Testis (tissue), 3 donors: ENCODE data around the gene PIP4K2A. TPM values are rescaled to one million over a fixed set of nuclear protein-coding genes. Genes with fewer than 3 reads are reported as not detected.

Experiments used
- DNase-seq: peaks from one replicate; pipeline ENCODE4 v3.0.0-alpha.2; 2019
- H3K27ac ChIP-seq, 2 donors: fragments of 200-600 bp; sonication (generic); one replicate each; pipeline ENCODE4 v1.5.1; 2019
- H3K27me3 ChIP-seq: fragments of 200-600 bp; sonication (generic); one replicate; pipeline ENCODE4 v1.5.1; 2019
- H3K36me3 ChIP-seq: fragments of 200-600 bp; sonication (generic); one replicate; pipeline ENCODE4 v1.5.1; 2017; ENCODE audit warnings: low read depth; ENCODE audit errors: missing control alignments
- H3K4me1 ChIP-seq: fragments of 200-600 bp; sonication (generic); one replicate; pipeline ENCODE4 v1.5.1; 2019
- H3K4me3 ChIP-seq, 2 donors: fragments of 200-600 bp; sonication (generic); one replicate each; pipeline ENCODE4 v1.5.1; 2017 to 2019
- H3K9me3 ChIP-seq: fragments of 200-600 bp; sonication (generic); one replicate; pipeline ENCODE4 v1.5.1; 2017
- POLR2A ChIP-seq: fragments of 450-650 bp; IDR thresholded peaks from one replicate; pipeline ENCODE4 v1.6.1; 2017; ENCODE audit warnings: antibody characterized with exemption, mild to moderate bottlenecking, moderate library complexity
- WGBS, 2 donors: methylation state at CpG; one replicate each; pipeline ENCODE4 v1.1.5; 2018; 5-methylcytosine and 5-hydroxymethylcytosine counted together
- intact Hi-C: fragments of 100-400 bp; cut with DNase I; formaldehyde crosslinking; loops from one replicate; pipeline ENCODE4 v1.15.1; 2023; ENCODE audit warnings: low total_unique reads
- polyA plus RNA-seq: library from polyadenylated mRNA; stranded (reverse); fragments of 350-450 nt; fragmentation: Illumina TruSeq; extraction: RNeasy Lipid Tissue Mini Kit (QIAGEN cat#74804); gene quantifications from one replicate; pipeline ENCODE4 v1.2.3, GENCODE V29; 2014; ENCODE audit warnings: low read depth, low replicate concordance; ENCODE audit not compliant: insufficient read depth
- total RNA-seq, 2 donors: library from RNA; depleted of rRNA; stranded (reverse); fragments of >200 nt; gene quantifications; one replicate each; pipeline ENCODE4 v1.2.3, GENCODE V29; 2016
- TF ChIP-seq, protein P1 (sequence below), 3 experiments: fragments of 450-650 bp in 2 of 3; fragments of 200-600 bp in 1 of 3; sonication (generic) in 1 of 3; IDR thresholded peaks; one replicate each; pipeline ENCODE4 v1.5.1; 2016 to 2019; ENCODE audit warnings: antibody characterized with exemption in 3 of 3, mild to moderate bottlenecking in 2 of 3, moderate library complexity in 1 of 3

The PIP4K2A gene
- total and polyA plus RNA-seq, 3 donors from 2014 or later = 12.6 to 26.0 (median 15.8) TPM

- intact Hi-C loops = no loop called here
- no peaks in the 10 kb centered on the region for H3K9me3 ChIP-seq
- no peak for TF ChIP-seq POLR2A
- TF ChIP-seq, protein P1, sequence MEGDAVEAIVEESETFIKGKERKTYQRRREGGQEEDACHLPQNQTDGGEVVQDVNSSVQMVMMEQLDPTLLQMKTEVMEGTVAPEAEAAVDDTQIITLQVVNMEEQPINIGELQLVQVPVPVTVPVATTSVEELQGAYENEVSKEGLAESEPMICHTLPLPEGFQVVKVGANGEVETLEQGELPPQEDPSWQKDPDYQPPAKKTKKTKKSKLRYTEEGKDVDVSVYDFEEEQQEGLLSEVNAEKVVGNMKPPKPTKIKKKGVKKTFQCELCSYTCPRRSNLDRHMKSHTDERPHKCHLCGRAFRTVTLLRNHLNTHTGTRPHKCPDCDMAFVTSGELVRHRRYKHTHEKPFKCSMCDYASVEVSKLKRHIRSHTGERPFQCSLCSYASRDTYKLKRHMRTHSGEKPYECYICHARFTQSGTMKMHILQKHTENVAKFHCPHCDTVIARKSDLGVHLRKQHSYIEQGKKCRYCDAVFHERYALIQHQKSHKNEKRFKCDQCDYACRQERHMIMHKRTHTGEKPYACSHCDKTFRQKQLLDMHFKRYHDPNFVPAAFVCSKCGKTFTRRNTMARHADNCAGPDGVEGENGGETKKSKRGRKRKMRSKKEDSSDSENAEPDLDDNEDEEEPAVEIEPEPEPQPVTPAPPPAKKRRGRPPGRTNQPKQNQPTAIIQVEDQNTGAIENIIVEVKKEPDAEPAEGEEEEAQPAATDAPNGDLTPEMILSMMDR (IDR thresholded peaks at IDR 0.05) = no peak
- no peak for DNase-seq
- no peaks in the 10 kb centered on the region for H3K4me1 ChIP-seq
- no peaks in the 10 kb centered on the region for H3K27me3 ChIP-seq
- H3K4me3 ChIP-seq = no peak overlapping the region
- WGBS, 2 donors = 67 to 88% methylated on average over 2 of the region's 2 CpGs
- H3K36me3 ChIP-seq = no peaks in the 10 kb centered on the region
- H3K27ac ChIP-seq = no peak overlapping the region
Observed at GRCh38 chr10:22491931-22492615, 222.3 kb downstream of the PIP4K2A start.

GRCh38 chr10:22491480-22491879 is 222.9 kb downstream of the PIP4K2A start:
- intact Hi-C loops = no loop called here
- Histone ChIP-seq H3K4me1 (no peaks in the 10 kb centered on the region), H3K36me3 (no peaks in the 10 kb centered on the region), H3K27ac (no peak overlapping the region), H3K4me3 (no peak overlapping the region), H3K27me3 (no peaks in the 10 kb centered on the region), H3K9me3 (no peaks in the 10 kb centered on the region)
- DNase-seq = no peak
- TF ChIP-seq, protein P1 (IDR thresholded peaks at IDR 0.05) = no peak
- TF ChIP-seq POLR2A = no peak
- 97 to 98% methylated on average over 3 of the region's 3 CpGs for WGBS, 2 donors

DNA sequence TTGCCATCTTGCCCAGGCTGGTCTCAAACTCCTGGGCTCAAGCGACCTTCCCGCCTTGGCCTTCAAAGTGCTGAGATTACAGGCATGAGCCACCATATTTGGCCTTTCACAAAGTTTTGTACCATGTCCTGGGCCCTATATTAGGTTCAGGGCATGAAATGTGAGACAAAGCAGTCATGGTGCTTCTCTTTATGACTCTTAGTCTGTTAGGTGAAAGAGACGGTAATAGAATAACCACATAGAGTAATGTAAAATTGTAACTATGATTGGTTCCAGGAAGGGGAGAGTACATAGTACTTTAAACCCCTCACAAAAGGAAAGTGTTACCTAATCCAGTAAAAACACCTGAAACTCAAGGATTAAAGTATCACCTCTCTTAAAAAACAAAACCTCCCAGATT is 224.4 kb downstream of the PIP4K2A start:
- no peaks in the 10 kb centered on the region for H3K9me3 ChIP-seq
- H3K36me3 ChIP-seq = no peaks in the 10 kb centered on the region
- H3K4me3 ChIP-seq = no peak overlapping the region
- TF ChIP-seq, protein P1 (IDR thresholded peaks at IDR 0.05) = no peak
- no peak for TF ChIP-seq POLR2A
- intact Hi-C loops = no loop called here
- no peak for DNase-seq
- no peak overlapping the region for H3K27ac ChIP-seq
- H3K27me3 ChIP-seq = no peaks in the 10 kb centered on the region
- no peaks in the 10 kb centered on the region for H3K4me1 ChIP-seq
- WGBS, 2 donors = 93 to 98% methylated on average over 3 of the region's 3 CpGs

- intact Hi-C loops = no loop called here
- WGBS, 2 donors = 82 to 87% methylated on average over 4 of the region's 4 CpGs
- H3K27me3 ChIP-seq = no peaks in the 10 kb centered on the region
- H3K4me1 ChIP-seq = no peaks in the 10 kb centered on the region
- H3K4me3 ChIP-seq = no peak overlapping the region
- TF ChIP-seq, protein P1 (IDR thresholded peaks at IDR 0.05) = no peak
- no peak for TF ChIP-seq POLR2A
- H3K9me3 ChIP-seq = no peaks in the 10 kb centered on the region
- no peaks in the 10 kb centered on the region for H3K36me3 ChIP-seq
- no peak for DNase-seq
- no peak overlapping the region for H3K27ac ChIP-seq
Observed at GRCh38 chr10:22489467-22489866, 224.9 kb downstream of the PIP4K2A start.

DNA sequence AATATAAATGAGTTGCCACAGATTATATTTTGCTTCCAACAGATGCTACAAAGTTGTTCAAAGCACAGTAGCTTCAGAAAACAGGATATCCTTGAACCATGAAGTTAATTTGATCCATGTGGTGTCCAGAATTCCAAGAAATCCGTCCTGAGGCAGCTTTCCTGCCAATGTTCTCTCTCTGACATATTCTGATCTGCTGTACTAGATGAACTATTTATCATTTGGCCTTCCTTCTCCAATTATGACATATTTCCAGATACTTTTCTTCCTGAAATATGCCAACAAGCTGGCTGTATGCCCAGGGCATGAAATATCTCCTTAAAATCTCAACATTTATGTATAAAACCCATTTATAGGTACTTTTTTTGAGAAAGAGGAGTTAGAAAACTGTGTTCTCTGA is 227.9 kb downstream of the PIP4K2A start:
- no peak overlapping the region for H3K4me3 ChIP-seq
- no peaks in the 10 kb centered on the region for H3K36me3 ChIP-seq
- DNase-seq = no peak
- intact Hi-C loops = no loop called here
- WGBS, 2 donors = 29 to 35% methylated on average over 1 of the region's 1 CpG
- TF ChIP-seq POLR2A = no peak
- TF ChIP-seq, protein P1 (IDR thresholded peaks at IDR 0.05) = no peak
- H3K4me1 ChIP-seq = no peaks in the 10 kb centered on the region
- H3K27ac ChIP-seq = no peak overlapping the region
- no peaks in the 10 kb centered on the region for H3K9me3 ChIP-seq
- H3K27me3 ChIP-seq = no peaks in the 10 kb centered on the region
